K562 (cell line): Measurements from ENCODE around the gene MRPS10. TPM values are rescaled to one million over a fixed set of nuclear protein-coding genes. Genes with fewer than 3 reads are reported as not detected.

Source experiments
- BRF1 ChIP-seq: IDR thresholded peaks from 3 replicates; pipeline ENCODE4 v1.6.1; 2011; ENCODE audit warnings: borderline replicate concordance, mild to moderate bottlenecking; ENCODE audit not compliant: insufficient read length; ENCODE audit errors: extremely low read depth
- CHD4 ChIP-seq: fragments of 200-600 bp; sonication (generic); IDR thresholded peaks from 3 replicates; pipeline ENCODE4 v1.6.1; 2012; ENCODE audit warnings: low read depth, mild to moderate bottlenecking, mixed read lengths, low read length, inconsistent platforms; ENCODE audit not compliant: insufficient read depth, insufficient replicate concordance, poor library complexity, severe bottlenecking
- FOXK2 ChIP-seq, 2 experiments: fragments of 450-650 bp; IDR thresholded peaks in 1 of 2; conservative IDR thresholded peaks in 1 of 2; 2 replicates each; pipeline ENCODE4 v1.6.1; 2016; ENCODE audit warnings: low read depth in 2 of 2, mild to moderate bottlenecking in 1 of 2
- GTF2A2 ChIP-seq: IDR thresholded peaks from 2 replicates; pipeline ENCODE4 v1.6.1; 2016; ENCODE audit warnings: mild to moderate bottlenecking, missing genetic modification characterization, missing compliant biosample characterization
- HDAC8 ChIP-seq: fragments of 450-650 bp; IDR thresholded peaks from 2 replicates; pipeline ENCODE4 v1.6.1; 2016; ENCODE audit warnings: mild to moderate bottlenecking, missing genetic modification characterization, moderate library complexity, missing compliant biosample characterization
- SETDB1 ChIP-seq: IDR thresholded peaks from one replicate; pipeline ENCODE4 v1.6.1; 2012; ENCODE audit warnings: low read length, control low read depth, inconsistent platforms
- SNIP1 ChIP-seq: fragments of 450-650 bp; IDR thresholded peaks from 2 replicates; pipeline ENCODE4 v1.7.1; 2017; ENCODE audit warnings: low read depth, mild to moderate bottlenecking
- ZC3H4 ChIP-seq: sonication (generic); formaldehyde crosslinking; IDR thresholded peaks from 2 replicates; pipeline ENCODE4 v1.9.0; 2021; ENCODE audit warnings: missing genetic modification reagents, borderline replicate concordance
- ZFP1 ChIP-seq: fragments of 450-650 bp; formaldehyde crosslinking; IDR thresholded peaks from 2 replicates; pipeline ENCODE4 v1.4.0; 2020; ENCODE audit warnings: mild to moderate bottlenecking, mixed read lengths
- ZFP36 ChIP-seq: fragments of 150-350 bp; IDR thresholded peaks from 2 replicates; pipeline ENCODE4 v1.6.1; 2018; ENCODE audit warnings: low read length, low read depth; ENCODE audit not compliant: partially characterized antibody
- ZNF134 ChIP-seq: fragments of 250-450 bp; sonication (Bioruptor Pico); conservative IDR thresholded peaks from 2 replicates; pipeline ENCODE4 v1.4.0; 2020
- ZNF184 ChIP-seq: sonication (generic); formaldehyde crosslinking; IDR thresholded peaks from 2 replicates; pipeline ENCODE4 v1.5.0; 2020; ENCODE audit warnings: missing genetic modification reagents
- ZNF316 ChIP-seq: fragments of 450-650 bp; IDR thresholded peaks from 2 replicates; pipeline ENCODE4 v1.6.1; 2016
- ZNF668 ChIP-seq: fragments of 250-450 bp; sonication (Bioruptor Pico); IDR thresholded peaks from 2 replicates; pipeline ENCODE4 v1.8.0; 2022; ENCODE audit warnings: mild to moderate bottlenecking, inconsistent platforms
- polyA plus RNA-seq, 8 experiments: library from polyadenylated mRNA; depleted of rRNA in 4 of 8; stranded (reverse) in 5 of 8; unstranded in 3 of 8; fragments of >200 nt; fragmentation: Nextera tagmentation in 2 of 8; fragmentation: Illumina TruSeq in 1 of 8; extraction: Ambion mirVana in 2 of 8; extraction: Trizol in 1 of 8; gene quantifications; 2 replicates each; pipeline versions ENCODE4 v1.2.1 to v1.2.3, GENCODE V29; 2011 to 2014; ENCODE audit warnings: inconsistent platforms in 1 of 8, missing spikeins in 1 of 8
- total RNA-seq, 7 experiments: library from RNA; depleted of rRNA in 6 of 7; stranded (reverse); fragments of >200 nt in 6 of 7; fragmentation: Illumina TruSeq in 2 of 7; extraction: Trizol in 2 of 7; gene quantifications; 2 replicates each; pipeline versions ENCODE4 v1.2.1 to v1.2.3, GENCODE V29; 2011 to 2021; ENCODE audit warnings: low replicate concordance in 1 of 7
- TF ChIP-seq, protein P1 (sequence below): fragments of 450-650 bp; IDR thresholded peaks from 2 replicates; pipeline ENCODE4 v1.6.1; 2016
- TF ChIP-seq, protein P2 (sequence below): fragments of 250-450 bp; sonication (Bioruptor Pico); IDR thresholded peaks from 2 replicates; pipeline ENCODE4 v1.4.0; 2020; ENCODE audit warnings: borderline replicate concordance
- TF ChIP-seq, protein P3 (sequence below): fragments of 250-450 bp; sonication (Bioruptor Pico); IDR thresholded peaks from 2 replicates; pipeline ENCODE4 v1.5.0; 2021
- TF ChIP-seq, protein P4 (sequence below): fragments of 200-400 bp; formaldehyde crosslinking; IDR thresholded peaks from 2 replicates; pipeline ENCODE4 v1.6.1; 2017; ENCODE audit warnings: mild to moderate bottlenecking, low read depth, low read length, moderate library complexity

Gene MRPS10
- total and polyA plus RNA-seq, 9 of the 15 experiments (the other 6 are each of a cell fraction or from before 2014, with no cell fraction given), result 48.6 to 166 (median 93.7) TPM

DNA sequence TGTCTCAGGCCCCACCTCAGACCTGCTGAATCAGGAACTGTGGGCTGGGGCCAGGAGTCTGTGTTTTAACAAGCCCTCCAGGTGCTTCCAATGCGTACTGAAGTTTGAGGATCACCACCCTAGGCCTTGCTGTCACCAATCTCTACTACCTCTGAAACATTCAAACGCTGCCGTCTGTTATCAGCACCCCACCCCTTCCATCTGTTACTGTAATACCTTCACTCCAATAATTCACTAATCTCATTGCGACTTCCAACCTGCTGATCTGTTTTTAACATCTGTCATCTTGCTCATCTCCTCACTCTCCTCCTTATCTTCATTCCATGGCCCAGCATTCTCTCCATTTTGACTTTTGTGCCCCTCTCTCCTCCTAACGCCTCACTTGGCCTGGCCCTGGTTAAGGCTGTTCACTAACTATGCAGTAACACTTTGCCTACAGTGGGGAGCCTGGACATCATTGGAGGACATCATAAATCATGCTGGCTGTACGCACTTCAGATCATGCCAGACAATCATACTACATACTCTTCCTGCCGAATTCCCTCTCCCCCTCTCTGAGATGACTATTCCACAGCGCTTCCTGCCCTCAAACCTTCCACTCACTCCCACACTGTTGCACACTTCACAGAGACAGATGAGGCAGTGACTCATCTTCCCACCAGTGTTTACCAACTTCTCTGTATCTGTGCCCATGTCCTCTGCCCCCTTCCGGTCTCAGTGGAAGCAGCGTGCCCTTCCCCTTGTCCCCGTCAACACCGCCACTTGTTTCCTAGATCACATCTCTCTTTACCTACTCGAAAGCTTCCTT lies 19.9 kb downstream of the MRPS10 start (continued):
- TF ChIP-seq FOXK2 (conservative IDR thresholded peaks at IDR 0.05 in 1 of 2, IDR thresholded peaks at IDR 0.05 in 1 of 2; ENCODE audit: low read depth in 2 of 2) (peak; percentile 76 to 85), ZNF184 (no peak), BRF1 (no peak), ZFP36 (no peak), ZNF668 (CRISPR knock-in tag) (peak; percentile 86; the same call in 1 of the 2 replicates), ZFP1 (no peak), GTF2A2 (tag) (no peak), SETDB1 (no peak), ZC3H4 (CRISPR knock-in tag) (no peak), SNIP1 (no peak), ZNF316 (peak; percentile 76; the same call in 1 of the 2 replicates), HDAC8 (tag) (no peak), CHD4 (no peak), ZNF134 (CRISPR knock-in tag) (no peak)
- TF ChIP-seq, protein P1, sequence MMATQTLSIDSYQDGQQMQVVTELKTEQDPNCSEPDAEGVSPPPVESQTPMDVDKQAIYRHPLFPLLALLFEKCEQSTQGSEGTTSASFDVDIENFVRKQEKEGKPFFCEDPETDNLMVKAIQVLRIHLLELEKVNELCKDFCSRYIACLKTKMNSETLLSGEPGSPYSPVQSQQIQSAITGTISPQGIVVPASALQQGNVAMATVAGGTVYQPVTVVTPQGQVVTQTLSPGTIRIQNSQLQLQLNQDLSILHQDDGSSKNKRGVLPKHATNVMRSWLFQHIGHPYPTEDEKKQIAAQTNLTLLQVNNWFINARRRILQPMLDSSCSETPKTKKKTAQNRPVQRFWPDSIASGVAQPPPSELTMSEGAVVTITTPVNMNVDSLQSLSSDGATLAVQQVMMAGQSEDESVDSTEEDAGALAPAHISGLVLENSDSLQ, result peak; percentile 96
- TF ChIP-seq, protein P2, sequence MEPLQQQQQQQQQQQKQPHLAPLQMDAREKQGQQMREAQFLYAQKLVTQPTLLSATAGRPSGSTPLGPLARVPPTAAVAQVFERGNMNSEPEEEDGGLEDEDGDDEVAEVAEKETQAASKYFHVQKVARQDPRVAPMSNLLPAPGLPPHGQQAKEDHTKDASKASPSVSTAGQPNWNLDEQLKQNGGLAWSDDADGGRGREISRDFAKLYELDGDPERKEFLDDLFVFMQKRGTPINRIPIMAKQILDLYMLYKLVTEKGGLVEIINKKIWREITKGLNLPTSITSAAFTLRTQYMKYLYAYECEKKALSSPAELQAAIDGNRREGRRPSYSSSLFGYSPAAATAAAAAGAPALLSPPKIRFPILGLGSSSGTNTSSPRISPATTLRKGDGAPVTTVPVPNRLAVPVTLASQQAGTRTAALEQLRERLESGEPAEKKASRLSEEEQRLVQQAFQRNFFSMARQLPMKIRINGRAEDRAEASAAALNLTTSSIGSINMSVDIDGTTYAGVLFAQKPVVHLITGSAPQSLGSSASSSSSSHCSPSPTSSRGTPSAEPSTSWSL, result no peak
- TF ChIP-seq, protein P3, sequence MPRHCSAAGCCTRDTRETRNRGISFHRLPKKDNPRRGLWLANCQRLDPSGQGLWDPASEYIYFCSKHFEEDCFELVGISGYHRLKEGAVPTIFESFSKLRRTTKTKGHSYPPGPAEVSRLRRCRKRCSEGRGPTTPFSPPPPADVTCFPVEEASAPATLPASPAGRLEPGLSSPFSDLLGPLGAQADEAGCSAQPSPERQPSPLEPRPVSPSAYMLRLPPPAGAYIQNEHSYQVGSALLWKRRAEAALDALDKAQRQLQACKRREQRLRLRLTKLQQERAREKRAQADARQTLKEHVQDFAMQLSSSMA (CRISPR knock-in tag), result no peak
- TF ChIP-seq, protein P4, sequence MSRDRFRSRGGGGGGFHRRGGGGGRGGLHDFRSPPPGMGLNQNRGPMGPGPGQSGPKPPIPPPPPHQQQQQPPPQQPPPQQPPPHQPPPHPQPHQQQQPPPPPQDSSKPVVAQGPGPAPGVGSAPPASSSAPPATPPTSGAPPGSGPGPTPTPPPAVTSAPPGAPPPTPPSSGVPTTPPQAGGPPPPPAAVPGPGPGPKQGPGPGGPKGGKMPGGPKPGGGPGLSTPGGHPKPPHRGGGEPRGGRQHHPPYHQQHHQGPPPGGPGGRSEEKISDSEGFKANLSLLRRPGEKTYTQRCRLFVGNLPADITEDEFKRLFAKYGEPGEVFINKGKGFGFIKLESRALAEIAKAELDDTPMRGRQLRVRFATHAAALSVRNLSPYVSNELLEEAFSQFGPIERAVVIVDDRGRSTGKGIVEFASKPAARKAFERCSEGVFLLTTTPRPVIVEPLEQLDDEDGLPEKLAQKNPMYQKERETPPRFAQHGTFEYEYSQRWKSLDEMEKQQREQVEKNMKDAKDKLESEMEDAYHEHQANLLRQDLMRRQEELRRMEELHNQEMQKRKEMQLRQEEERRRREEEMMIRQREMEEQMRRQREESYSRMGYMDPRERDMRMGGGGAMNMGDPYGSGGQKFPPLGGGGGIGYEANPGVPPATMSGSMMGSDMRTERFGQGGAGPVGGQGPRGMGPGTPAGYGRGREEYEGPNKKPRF, result no peak
